Measurements from ENCODE around the gene GGCX. TPM values are rescaled to one million over a fixed set of nuclear protein-coding genes. Genes with fewer than 3 reads are reported as not detected.

Gene GGCX
- total and polyA plus RNA-seq, 2 of the 13 experiments (the other 11 are each of a cell fraction or from before 2014, with no cell fraction given), result 72.5 to 103 TPM

- peak; percentile 25; the same call in 1 of the 2 replicates for TF ChIP-seq ZNF292 (CRISPR knock-in tag; IDR thresholded peaks at IDR 0.05; ENCODE audit: borderline replicate concordance, low read depth)
- TF ChIP-seq, protein P1, sequence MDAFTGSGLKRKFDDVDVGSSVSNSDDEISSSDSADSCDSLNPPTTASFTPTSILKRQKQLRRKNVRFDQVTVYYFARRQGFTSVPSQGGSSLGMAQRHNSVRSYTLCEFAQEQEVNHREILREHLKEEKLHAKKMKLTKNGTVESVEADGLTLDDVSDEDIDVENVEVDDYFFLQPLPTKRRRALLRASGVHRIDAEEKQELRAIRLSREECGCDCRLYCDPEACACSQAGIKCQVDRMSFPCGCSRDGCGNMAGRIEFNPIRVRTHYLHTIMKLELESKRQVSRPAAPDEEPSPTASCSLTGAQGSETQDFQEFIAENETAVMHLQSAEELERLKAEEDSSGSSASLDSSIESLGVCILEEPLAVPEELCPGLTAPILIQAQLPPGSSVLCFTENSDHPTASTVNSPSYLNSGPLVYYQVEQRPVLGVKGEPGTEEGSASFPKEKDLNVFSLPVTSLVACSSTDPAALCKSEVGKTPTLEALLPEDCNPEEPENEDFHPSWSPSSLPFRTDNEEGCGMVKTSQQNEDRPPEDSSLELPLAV (CRISPR knock-in tag; conservative IDR thresholded peaks at IDR 0.05; ENCODE audit: low read depth), result no peak
- TF ChIP-seq, protein P2, sequence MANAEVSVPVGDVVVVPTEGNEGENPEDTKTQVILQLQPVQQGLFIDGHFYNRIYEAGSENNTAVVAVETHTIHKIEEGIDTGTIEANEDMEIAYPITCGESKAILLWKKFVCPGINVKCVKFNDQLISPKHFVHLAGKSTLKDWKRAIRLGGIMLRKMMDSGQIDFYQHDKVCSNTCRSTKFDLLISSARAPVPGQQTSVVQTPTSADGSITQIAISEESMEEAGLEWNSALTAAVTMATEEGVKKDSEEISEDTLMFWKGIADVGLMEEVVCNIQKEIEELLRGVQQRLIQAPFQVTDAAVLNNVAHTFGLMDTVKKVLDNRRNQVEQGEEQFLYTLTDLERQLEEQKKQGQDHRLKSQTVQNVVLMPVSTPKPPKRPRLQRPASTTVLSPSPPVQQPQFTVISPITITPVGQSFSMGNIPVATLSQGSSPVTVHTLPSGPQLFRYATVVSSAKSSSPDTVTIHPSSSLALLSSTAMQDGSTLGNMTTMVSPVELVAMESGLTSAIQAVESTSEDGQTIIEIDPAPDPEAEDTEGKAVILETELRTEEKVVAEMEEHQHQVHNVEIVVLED (CRISPR knock-in tag; IDR thresholded peaks at IDR 0.05; ENCODE audit: borderline replicate concordance), result no peak
- TF ChIP-seq ZNF709 (CRISPR knock-in tag; IDR thresholded peaks at IDR 0.05), result no peak; the same call in 1 of the 2 replicates
- TF ChIP-seq SRSF1 (optimal IDR thresholded peaks at IDR 0.05; ENCODE audit: low read depth, low read length), result peak; percentile 12
- TF ChIP-seq ZNF891 (CRISPR knock-in tag; IDR thresholded peaks at IDR 0.05), result peak; percentile 42; the same call in 1 of the 2 replicates
- TF ChIP-seq ZNF547 (CRISPR knock-in tag; IDR thresholded peaks at IDR 0.05), result no peak; the same call in 1 of the 2 replicates
- no peak for TF ChIP-seq PHF21A (CRISPR knock-in tag; IDR thresholded peaks at IDR 0.05)
- TF ChIP-seq, protein P3, sequence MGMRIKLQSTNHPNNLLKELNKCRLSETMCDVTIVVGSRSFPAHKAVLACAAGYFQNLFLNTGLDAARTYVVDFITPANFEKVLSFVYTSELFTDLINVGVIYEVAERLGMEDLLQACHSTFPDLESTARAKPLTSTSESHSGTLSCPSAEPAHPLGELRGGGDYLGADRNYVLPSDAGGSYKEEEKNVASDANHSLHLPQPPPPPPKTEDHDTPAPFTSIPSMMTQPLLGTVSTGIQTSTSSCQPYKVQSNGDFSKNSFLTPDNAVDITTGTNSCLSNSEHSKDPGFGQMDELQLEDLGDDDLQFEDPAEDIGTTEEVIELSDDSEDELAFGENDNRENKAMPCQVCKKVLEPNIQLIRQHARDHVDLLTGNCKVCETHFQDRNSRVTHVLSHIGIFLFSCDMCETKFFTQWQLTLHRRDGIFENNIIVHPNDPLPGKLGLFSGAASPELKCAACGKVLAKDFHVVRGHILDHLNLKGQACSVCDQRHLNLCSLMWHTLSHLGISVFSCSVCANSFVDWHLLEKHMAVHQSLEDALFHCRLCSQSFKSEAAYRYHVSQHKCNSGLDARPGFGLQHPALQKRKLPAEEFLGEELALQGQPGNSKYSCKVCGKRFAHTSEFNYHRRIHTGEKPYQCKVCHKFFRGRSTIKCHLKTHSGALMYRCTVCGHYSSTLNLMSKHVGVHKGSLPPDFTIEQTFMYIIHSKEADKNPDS (CRISPR knock-in tag; IDR thresholded peaks at IDR 0.05), result no peak
- TF ChIP-seq PRMT3 (CRISPR knock-in tag; IDR thresholded peaks at IDR 0.05; ENCODE audit: borderline replicate concordance, low read depth), result no peak
- TF ChIP-seq SRY (CRISPR knock-in tag; IDR thresholded peaks at IDR 0.05), result no peak
- TF ChIP-seq NFKBIZ (CRISPR knock-in tag; IDR thresholded peaks at IDR 0.05), result no peak
- no peak for TF ChIP-seq ZBTB3 (CRISPR knock-in tag; IDR thresholded peaks at IDR 0.05; ENCODE audit: borderline replicate concordance, low read depth)
- TF ChIP-seq TRIM24 (CRISPR knock-in tag; IDR thresholded peaks at IDR 0.05), result no peak
- no peak for TF ChIP-seq KDM4B (CRISPR knock-in tag; IDR thresholded peaks at IDR 0.05)
- TF ChIP-seq ZNF20 (CRISPR knock-in tag; IDR thresholded peaks at IDR 0.05), result no peak
- TF ChIP-seq TAF1 (CRISPR knock-in tag; IDR thresholded peaks at IDR 0.05), result no peak
- TF ChIP-seq ZNF598 (CRISPR knock-in tag; IDR thresholded peaks at IDR 0.05; ENCODE audit: borderline replicate concordance), result 0 out of 2 replicates have a peak, but pooled peaks have one; percentile 59
- TF ChIP-seq, protein P4, sequence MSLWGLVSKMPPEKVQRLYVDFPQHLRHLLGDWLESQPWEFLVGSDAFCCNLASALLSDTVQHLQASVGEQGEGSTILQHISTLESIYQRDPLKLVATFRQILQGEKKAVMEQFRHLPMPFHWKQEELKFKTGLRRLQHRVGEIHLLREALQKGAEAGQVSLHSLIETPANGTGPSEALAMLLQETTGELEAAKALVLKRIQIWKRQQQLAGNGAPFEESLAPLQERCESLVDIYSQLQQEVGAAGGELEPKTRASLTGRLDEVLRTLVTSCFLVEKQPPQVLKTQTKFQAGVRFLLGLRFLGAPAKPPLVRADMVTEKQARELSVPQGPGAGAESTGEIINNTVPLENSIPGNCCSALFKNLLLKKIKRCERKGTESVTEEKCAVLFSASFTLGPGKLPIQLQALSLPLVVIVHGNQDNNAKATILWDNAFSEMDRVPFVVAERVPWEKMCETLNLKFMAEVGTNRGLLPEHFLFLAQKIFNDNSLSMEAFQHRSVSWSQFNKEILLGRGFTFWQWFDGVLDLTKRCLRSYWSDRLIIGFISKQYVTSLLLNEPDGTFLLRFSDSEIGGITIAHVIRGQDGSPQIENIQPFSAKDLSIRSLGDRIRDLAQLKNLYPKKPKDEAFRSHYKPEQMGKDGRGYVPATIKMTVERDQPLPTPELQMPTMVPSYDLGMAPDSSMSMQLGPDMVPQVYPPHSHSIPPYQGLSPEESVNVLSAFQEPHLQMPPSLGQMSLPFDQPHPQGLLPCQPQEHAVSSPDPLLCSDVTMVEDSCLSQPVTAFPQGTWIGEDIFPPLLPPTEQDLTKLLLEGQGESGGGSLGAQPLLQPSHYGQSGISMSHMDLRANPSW (CRISPR knock-in tag; IDR thresholded peaks at IDR 0.05; ENCODE audit: borderline replicate concordance), result no peak
- TF ChIP-seq PHF5A (CRISPR knock-in tag; IDR thresholded peaks at IDR 0.05; ENCODE audit: low read depth, unreplicated experiment), result no peak
Observed at GRCh38 chr2:85599468-85600234, 38.4 kb upstream of the GGCX start (continued).

All from HepG2 (cell line).